ENCODE data around the gene BCLAF3. TPM values are rescaled to one million over a fixed set of nuclear protein-coding genes. Genes with fewer than 3 reads are reported as not detected.

The BCLAF3 gene
- polyA plus RNA-seq (2011; rRNA removed) (4.1 TPM in 2 replicates), polyA plus RNA-seq (2017; fragmentation: RNase III; extraction: RNeasy Plus Mini Kit Qiagen cat#74134 plus additional on column Dnase treatment) (3.7 to 4.8 TPM (median 4.0 TPM) in 3 replicates), polyA minus RNA-seq (2011; rRNA and poly(A)+ RNA removed) (2.5 and 2.7 TPM in 2 replicates)
- 0.46 and 0.53 TPM in 2 replicates for polyA plus RNA-seq (2012; cell fraction: cytosol; rRNA removed)
- polyA plus RNA-seq (2012; cell fraction: nucleus; rRNA removed) = 1.1 and 2.8 TPM in 2 replicates

DNA sequence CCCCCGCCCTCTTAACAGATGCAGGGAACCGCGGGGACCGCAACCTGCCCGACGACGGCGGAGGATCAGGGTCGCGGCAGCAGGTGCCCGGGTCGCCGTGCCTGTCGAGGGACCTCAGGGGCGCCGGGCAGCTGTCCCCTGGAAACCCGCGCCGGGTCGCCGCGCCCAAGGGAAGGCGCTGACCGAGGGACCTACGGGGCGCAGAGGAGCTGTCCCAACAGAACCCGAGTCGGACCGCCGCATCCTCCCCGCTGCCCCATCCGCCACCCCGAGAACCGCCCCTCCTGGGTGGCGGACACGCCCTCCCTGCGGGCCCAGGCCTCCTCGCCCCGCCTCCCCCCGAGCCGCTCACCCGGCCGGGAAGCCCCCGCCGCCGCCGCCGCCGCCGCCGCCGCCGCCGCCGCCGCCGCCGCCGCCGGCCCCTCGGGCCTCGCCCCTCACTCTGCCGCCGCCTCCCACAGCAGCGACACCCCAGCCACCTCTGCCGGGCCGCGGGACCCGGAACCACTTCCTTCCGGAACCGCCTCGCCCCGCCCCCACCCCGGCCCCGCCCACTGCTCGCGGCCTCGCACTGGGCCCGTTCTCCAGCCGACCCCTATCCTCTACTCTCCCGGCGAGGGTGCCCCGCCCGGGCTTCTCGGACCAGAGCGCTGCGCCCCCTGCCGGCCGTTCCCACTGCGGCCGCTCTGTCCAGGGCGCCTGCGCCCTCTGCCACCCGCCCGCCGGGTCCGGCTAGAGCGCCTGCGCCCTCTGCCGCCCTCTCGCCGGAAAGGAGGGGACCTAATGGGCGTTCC, at the start of gene BCLAF3:
TSS of gene BCLAF3 (minus strand) at position 506 of the 794 bp plus-strand sequence. CDS start 20,797 bp downstream, outside the sequence.
- POLR2A ChIA-PET = interaction anchor here (0.5 kb wide), 1 partner anchor 103 kb away, joined by 3 read pairs; the partner anchor contains the start of gene SH3KBP1
- ATAC-seq (peak; percentile 95 to 98), FAIRE-seq (no peak), DNase-seq (ENCODE audit: low read depth in 1 of 2, low spot score in 1 of 2) (peak; percentile 85 to 90)
- H3K9me3 ChIP-seq = no peaks in the 10 kb centered on the region
- H3K27ac ChIP-seq = peak within 1 kb of the TSS; percentile 90 to 97
- peaks cover 20% of the 10 kb centered on the region; the same call in 2 of the 3 replicates for H3K4me1 ChIP-seq
- TF ChIP-seq, protein P1, sequence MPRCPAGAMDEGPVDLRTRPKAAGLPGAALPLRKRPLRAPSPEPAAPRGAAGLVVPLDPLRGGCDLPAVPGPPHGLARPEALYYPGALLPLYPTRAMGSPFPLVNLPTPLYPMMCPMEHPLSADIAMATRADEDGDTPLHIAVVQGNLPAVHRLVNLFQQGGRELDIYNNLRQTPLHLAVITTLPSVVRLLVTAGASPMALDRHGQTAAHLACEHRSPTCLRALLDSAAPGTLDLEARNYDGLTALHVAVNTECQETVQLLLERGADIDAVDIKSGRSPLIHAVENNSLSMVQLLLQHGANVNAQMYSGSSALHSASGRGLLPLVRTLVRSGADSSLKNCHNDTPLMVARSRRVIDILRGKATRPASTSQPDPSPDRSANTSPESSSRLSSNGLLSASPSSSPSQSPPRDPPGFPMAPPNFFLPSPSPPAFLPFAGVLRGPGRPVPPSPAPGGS (IDR thresholded peaks at IDR 0.05) = 0 out of 3 replicates have a peak, but pooled peaks have one; percentile 52
- TF ChIP-seq CBX2 (IDR thresholded peaks at IDR 0.05; ENCODE audit: borderline replicate concordance, low read depth) (no peak), JUN (IDR thresholded peaks at IDR 0.05) (peak in 1 of 2 experiments; percentile 64; a peak in 2 of 5 replicates), RAD21 (conservative IDR thresholded peaks at IDR 0.05 in 1 of 2, IDR thresholded peaks at IDR 0.05 in 1 of 2) (peak; percentile 32 to 70), SMC3 (IDR thresholded peaks at IDR 0.05) (peak; percentile 85), HOXB5 (CRISPR knock-in tag; IDR thresholded peaks at IDR 0.05) (no peak), HEYL (CRISPR knock-in tag; IDR thresholded peaks at IDR 0.05) (no peak), ESRRA (IDR thresholded peaks at IDR 0.05; ENCODE audit: borderline replicate concordance, low read length) (no peak), GATA3 (IDR thresholded peaks at IDR 0.05; ENCODE audit: borderline replicate concordance) (no peak), FOSB (CRISPR knock-in tag; IDR thresholded peaks at IDR 0.05) (no peak), MAZ (IDR thresholded peaks at IDR 0.05; ENCODE audit: borderline replicate concordance, low read depth, low read length) (peak; percentile 78; the same call in 1 of the 2 replicates)
- TF ChIP-seq, protein P2, sequence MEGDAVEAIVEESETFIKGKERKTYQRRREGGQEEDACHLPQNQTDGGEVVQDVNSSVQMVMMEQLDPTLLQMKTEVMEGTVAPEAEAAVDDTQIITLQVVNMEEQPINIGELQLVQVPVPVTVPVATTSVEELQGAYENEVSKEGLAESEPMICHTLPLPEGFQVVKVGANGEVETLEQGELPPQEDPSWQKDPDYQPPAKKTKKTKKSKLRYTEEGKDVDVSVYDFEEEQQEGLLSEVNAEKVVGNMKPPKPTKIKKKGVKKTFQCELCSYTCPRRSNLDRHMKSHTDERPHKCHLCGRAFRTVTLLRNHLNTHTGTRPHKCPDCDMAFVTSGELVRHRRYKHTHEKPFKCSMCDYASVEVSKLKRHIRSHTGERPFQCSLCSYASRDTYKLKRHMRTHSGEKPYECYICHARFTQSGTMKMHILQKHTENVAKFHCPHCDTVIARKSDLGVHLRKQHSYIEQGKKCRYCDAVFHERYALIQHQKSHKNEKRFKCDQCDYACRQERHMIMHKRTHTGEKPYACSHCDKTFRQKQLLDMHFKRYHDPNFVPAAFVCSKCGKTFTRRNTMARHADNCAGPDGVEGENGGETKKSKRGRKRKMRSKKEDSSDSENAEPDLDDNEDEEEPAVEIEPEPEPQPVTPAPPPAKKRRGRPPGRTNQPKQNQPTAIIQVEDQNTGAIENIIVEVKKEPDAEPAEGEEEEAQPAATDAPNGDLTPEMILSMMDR (IDR thresholded peaks at IDR 0.05) = peak; percentile 82
- TF ChIP-seq, protein P3, sequence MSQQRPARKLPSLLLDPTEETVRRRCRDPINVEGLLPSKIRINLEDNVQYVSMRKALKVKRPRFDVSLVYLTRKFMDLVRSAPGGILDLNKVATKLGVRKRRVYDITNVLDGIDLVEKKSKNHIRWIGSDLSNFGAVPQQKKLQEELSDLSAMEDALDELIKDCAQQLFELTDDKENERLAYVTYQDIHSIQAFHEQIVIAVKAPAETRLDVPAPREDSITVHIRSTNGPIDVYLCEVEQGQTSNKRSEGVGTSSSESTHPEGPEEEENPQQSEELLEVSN (IDR thresholded peaks at IDR 0.05; ENCODE audit: borderline replicate concordance, low read depth) = no peak
- CTCF ChIA-PET = interaction anchor here (0.6 to 1.9 kb wide), 9 partner anchors 11 to 609 kb away, joined by 3 to 19 read pairs (median 4); no protein-coding TSS in a partner anchor
- H3K4me2 ChIP-seq = peak within 1 kb of the TSS; percentile 85
- peak within 1 kb of the TSS; percentile 76 for H3K4me3 ChIP-seq
- WGBS (ENCODE audit: missing lambda C conversion rate) = 0% methylated on average over 4 of the region's 103 CpGs

DNA sequence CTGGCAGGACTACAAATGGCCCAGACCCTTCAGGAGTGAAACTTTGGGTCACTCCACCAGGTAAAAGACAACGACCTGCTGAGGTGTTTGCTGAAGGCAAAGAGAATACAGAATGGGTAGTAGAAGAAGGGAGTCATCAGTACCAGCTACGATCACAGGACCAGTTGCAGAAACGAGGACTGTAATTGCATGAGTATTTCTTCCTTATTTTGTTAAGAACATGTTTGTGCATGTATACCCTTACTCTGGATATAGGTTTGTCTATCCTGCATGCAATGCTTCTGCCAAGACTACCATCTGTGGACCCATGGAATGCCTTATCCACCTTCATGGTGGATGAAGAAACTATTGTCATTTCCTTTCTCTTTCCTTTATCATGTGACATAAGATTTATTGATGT, 48.1 kb upstream of the BCLAF3 start:
- TF ChIP-seq EHF (CRISPR knock-in tag; IDR thresholded peaks at IDR 0.05) = no peak
- TF ChIP-seq EHMT2 (IDR thresholded peaks at IDR 0.05; ENCODE audit: low read depth) = no peak
- TF ChIP-seq KDM1A (IDR thresholded peaks at IDR 0.05; ENCODE audit: low read depth) = no peak
- TF ChIP-seq HOXB5 (CRISPR knock-in tag; IDR thresholded peaks at IDR 0.05) = no peak
- no peak for TF ChIP-seq RFX5 (IDR thresholded peaks at IDR 0.05)
- TF ChIP-seq, protein P4, sequence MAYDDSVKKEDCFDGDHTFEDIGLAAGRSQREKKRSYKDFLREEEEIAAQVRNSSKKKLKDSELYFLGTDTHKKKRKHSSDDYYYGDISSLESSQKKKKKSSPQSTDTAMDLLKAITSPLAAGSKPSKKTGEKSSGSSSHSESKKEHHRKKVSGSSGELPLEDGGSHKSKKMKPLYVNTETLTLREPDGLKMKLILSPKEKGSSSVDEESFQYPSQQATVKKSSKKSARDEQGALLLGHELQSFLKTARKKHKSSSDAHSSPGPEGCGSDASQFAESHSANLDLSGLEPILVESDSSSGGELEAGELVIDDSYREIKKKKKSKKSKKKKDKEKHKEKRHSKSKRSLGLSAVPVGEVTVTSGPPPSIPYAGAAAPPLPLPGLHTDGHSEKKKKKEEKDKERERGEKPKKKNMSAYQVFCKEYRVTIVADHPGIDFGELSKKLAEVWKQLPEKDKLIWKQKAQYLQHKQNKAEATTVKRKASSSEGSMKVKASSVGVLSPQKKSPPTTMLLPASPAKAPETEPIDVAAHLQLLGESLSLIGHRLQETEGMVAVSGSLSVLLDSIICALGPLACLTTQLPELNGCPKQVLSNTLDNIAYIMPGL (CRISPR knock-in tag; IDR thresholded peaks at IDR 0.05; ENCODE audit: borderline replicate concordance) = no peak
- TF ChIP-seq CHD2 (IDR thresholded peaks at IDR 0.05; ENCODE audit: low read length, partially characterized antibody) = no peak
- TF ChIP-seq ZSCAN20 (CRISPR knock-in tag; IDR thresholded peaks at IDR 0.05) = no peak
- no peak for TF ChIP-seq CBX2 (IDR thresholded peaks at IDR 0.05; ENCODE audit: borderline replicate concordance, low read depth)
- TF ChIP-seq ESRRA (IDR thresholded peaks at IDR 0.05; ENCODE audit: borderline replicate concordance, low read length) = no peak
- no peak for TF ChIP-seq JUNB (IDR thresholded peaks at IDR 0.05)
- TF ChIP-seq TFCP2L1 (CRISPR knock-in tag; IDR thresholded peaks at IDR 0.05) = no peak
- DNase-seq (ENCODE audit: low read depth in 1 of 2, low spot score in 1 of 2) (no peak), FAIRE-seq (no peak), ATAC-seq (no peak)
- Histone ChIP-seq H3K27ac (no peak overlapping the region), H3K4me2 (no peak overlapping the region), H3K4me3 (no peak overlapping the region), H3K4me1 (no peaks in the 10 kb centered on the region), H3K9me3 (no peaks in the 10 kb centered on the region)
- CTCF ChIA-PET = no interaction called here
- WGBS (ENCODE audit: missing lambda C conversion rate) = 57% methylated on average over 3 of the region's 3 CpGs
- POLR2A ChIA-PET = no interaction called here
